Gastroesophageal sphincter (tissue), 3 donors: Measurements from ENCODE around the gene RAI1.

ENCODE experiments used
- POLR2A ChIP-seq, 2 donors: fragments of 450-650 bp; IDR thresholded peaks; one replicate each; pipeline ENCODE4 v1.6.1; 2017; ENCODE audit warnings: antibody characterized with exemption in 2 of 2, mild to moderate bottlenecking in 2 of 2, moderate library complexity in 1 of 2
- TF ChIP-seq, protein P1 (sequence below), 4 experiments: fragments of 200-600 bp in 2 of 4; fragments of 450-650 bp in 2 of 4; sonication (generic) in 1 of 4; IDR thresholded peaks; one replicate each; pipeline ENCODE4 v1.5.1; 2017 to 2019; ENCODE audit warnings: antibody characterized with exemption in 4 of 4, mild to moderate bottlenecking in 2 of 4, moderate library complexity in 2 of 4

DNA sequence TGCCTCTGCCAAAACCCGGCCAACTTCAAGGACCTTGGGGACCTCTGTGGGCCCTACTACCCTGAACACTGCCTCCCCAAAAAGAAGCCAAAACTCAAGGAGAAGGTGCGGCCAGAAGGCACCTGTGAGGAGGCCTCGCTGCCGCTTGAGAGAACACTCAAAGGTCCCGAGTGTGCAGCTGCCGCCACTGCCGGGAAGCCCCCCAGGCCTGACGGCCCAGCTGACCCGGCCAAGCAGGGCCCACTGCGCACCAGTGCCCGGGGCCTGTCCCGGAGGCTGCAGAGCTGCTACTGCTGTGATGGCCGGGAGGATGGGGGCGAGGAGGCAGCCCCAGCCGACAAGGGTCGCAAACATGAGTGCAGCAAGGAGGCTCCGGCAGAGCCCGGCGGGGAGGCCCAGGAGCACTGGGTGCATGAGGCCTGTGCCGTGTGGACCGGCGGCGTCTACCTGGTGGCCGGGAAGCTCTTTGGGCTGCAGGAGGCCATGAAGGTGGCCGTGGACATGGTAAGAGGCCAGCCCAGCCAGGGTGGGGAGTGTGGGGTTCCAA, 116.8 kb downstream of the RAI1 start:
- TF ChIP-seq, protein P1, sequence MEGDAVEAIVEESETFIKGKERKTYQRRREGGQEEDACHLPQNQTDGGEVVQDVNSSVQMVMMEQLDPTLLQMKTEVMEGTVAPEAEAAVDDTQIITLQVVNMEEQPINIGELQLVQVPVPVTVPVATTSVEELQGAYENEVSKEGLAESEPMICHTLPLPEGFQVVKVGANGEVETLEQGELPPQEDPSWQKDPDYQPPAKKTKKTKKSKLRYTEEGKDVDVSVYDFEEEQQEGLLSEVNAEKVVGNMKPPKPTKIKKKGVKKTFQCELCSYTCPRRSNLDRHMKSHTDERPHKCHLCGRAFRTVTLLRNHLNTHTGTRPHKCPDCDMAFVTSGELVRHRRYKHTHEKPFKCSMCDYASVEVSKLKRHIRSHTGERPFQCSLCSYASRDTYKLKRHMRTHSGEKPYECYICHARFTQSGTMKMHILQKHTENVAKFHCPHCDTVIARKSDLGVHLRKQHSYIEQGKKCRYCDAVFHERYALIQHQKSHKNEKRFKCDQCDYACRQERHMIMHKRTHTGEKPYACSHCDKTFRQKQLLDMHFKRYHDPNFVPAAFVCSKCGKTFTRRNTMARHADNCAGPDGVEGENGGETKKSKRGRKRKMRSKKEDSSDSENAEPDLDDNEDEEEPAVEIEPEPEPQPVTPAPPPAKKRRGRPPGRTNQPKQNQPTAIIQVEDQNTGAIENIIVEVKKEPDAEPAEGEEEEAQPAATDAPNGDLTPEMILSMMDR (IDR thresholded peaks at IDR 0.05), result no peak
- TF ChIP-seq POLR2A (IDR thresholded peaks at IDR 0.05), result no peak
